Cardiac septum (tissue), 1 donor: ENCODE data around the gene SAT1. TPM values are rescaled to one million over a fixed set of nuclear protein-coding genes. Genes with fewer than 3 reads are reported as not detected.

ENCODE experiments used
- DNase-seq: peaks from one replicate; pipeline ENCODE4 v3.0.0-alpha.2; 2020; ENCODE audit warnings: low spot score
- intact Hi-C: fragments of 100-400 bp; cut with DNase I; formaldehyde crosslinking; loops from one replicate; pipeline ENCODE4 v1.14.0; 2022
- total RNA-seq: library from RNA; stranded (reverse); fragmentation: NEBNext Ultra II Directional; extraction: Animal tissue kit (Norgen Biotek cat#: 25700); gene quantifications from one replicate; pipeline ENCODE4 v1.2.1, GENCODE V29; 2021
- donor health status: DM: no; HTN: no; CAD: no.

Gene SAT1
- total RNA-seq, 1 donor from 2014 or later = 156 TPM

DNA sequence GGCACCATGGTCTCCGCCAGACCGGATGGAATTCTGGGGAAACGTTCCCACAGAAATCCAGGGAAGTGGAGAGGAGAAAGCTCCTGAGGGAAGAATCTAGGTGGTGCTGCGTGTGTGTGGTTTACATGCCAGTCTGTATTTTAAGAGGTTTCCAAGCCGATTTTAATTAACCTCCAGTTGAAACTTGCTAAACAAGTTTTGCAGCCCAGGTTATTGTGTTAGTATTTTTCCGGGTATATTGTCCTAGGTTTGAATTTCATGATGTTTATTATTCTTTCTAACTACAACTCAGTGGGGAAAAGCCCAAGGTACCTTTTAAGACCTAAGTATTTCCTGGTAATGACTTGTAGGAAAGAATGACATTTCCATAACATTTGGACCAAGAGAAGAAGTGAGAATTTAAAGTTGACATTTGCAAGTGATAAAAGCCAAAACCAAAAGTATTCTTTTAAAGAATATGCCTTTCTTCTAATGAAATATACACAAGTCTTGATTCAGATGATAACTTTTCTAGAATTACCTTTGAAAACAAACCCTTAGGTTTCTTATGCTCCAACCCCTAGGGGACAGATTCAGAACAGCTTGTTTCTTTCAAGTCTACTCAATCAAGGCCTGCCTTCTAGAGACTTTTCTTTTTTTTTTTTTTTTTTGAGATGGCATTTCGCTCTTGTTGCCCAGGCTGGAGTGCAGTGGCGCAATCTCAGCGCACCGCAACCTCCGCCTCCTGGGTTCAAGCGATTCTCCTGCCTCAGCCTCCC, 14.6 kb downstream of the SAT1 start:
- intact Hi-C loops = no loop called here
- no peak for DNase-seq

DNA sequence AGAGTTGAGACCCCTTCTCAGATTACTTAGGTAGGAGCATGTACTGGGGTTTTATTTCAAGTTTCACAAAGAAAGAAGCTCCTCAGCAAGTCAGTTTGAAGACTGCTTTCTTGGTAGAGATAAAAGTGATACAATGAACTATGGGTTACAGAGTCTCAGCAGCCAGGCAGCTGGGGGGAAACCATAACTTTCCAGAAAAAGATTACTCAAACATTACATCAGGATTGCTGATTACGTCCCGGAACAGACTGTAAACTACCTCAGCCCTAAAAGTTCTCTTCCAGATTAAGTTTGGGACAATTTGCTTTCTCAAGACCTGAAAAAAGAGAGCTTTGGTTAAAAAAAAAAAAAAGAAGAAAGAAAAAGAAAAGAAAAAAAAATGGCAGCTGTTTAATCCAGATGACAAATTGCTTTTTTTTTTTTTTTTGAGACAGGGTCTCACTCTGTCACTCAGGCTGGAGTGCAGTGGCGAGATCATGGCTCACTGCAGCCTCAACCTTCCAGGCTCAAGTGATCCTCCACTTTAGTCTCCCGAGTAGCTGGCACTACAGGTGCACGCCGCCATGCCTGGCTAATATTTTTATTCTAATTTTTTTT, 16.6 kb downstream of the SAT1 start:
- intact Hi-C loops = no loop called here
- no peak for DNase-seq

DNA sequence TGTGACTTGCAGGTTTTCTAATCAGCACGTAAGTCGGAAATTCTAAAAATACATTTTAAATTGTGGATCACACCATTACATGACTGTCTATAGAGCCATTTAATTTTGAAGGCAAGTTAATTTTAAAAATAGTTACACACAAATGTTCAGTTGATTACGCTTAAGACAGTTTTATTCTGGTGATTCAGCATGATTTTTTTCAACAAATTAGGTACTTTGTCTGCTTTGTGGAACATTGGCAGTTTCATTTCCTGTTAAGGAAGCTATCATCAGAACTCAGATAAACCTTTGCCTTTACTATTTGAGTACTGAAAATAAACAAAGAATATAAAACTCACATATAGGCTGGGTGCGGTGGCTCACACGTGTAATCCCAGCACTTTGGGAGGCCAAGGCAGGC, 19.5 kb downstream of the SAT1 start:
- DNase-seq = no peak
- intact Hi-C loops = no loop called here

DNA sequence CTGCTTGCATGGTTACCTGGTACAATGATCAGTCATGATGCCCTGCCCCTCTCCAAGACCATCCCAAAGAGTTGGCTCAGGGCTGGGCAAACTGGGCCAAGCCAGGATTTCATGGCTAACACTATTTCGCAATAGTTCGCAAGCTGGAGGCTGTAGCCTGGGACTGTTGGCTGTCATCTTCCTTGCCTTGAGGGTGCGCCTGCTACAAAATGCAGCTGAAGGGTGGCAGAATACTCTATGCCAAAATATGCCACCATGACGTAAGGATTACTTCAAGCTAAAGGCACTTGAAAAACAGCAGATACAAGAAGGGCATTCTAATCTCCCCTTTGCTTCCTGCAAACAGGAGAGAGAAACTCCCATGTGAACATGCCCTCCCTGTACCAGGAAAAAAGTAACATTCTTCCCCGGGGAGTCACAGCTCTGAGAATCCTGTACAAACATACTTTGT, 21.0 kb downstream of the SAT1 start:
- intact Hi-C loops = no loop called here
- DNase-seq = no peak

DNA sequence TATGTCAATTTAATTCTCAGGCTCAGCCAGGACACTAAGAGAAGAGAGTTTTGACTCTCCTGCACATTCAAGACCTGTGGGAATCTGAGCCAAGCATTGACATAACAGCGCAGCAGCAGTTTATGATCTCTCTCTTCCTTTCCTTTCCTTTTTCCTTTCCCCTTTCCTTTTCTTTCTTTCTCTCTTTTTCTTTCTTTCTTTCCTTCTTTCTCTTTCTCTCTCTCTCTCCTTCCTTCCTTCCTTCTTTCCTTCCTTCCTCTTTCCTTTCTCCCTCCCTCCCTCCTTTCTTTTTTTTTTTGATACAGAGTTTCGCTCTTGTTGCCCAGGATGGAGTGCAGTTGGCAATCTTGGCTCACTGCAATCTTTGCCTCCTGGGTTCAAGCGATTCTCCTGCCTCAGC, 21.6 kb downstream of the SAT1 start:
- DNase-seq = no peak
- intact Hi-C loops = no loop called here

DNA sequence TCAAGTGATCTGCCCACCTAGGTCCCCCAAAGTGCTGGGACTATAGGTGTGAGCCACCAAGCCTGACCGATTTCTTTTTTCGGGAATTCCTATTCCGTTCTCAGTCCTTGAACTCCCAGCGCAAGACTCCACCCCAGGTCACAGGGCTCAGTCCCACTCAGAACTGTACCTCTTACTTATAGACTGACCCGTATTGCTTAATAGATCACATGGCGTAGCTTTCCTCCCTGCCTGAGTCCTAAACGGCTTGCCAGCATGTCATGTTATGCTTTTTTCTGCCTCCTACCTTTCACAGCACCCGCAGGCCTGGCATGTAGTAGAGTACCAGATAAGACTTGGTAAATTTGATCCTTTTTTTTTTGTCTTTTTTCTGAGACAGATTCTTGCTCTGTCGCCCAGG, 22.4 kb downstream of the SAT1 start:
- no peak for DNase-seq
- intact Hi-C loops = no loop called here

DNA sequence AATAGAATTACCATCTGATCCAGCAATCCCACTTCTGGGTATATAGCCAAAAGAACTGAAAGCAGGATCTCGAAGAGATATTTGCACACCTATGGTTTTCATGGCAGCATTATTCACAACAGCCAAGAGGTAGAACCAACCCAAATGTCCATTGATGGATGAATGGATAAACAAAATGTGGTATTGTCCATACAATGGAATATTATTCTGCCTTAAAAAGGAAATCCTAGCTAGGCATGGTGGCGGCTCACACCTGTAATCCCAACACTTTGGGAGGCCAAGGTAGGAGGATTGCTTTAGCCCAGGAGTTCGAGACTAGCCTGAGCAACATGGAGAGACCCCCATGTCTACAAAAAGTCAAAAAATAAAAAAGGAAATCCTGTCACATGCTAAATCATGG, 27.3 kb downstream of the SAT1 start:
- no peak for DNase-seq
- intact Hi-C loops = no loop called here

DNA sequence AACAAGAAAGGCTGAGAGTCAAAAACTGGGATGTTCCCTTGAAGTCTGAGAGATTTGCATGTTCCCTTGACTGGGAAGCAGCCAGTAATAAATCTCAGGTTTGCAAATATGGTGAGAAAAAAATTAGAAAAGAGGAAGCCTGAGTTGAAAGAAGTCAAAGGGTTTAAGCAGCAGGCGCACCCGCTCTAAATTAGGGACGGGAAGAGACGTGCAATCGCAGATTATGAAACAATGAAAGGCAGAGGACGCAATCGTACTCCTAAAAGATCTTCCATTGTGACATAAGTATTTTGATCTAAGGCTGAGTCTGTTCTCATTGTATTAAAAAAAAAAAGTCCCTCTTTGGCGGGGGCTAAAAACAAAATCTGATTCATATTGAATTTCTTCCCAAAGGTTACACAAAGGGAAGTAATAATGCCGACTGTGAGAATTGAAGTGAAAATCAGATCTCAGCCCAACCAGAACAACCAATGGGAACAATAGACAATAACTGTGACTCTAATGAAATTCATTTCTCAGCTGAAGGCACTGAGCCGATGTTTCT, 28.2 kb downstream of the SAT1 start:
- DNase-seq = no peak
- intact Hi-C loops = no loop called here

DNA sequence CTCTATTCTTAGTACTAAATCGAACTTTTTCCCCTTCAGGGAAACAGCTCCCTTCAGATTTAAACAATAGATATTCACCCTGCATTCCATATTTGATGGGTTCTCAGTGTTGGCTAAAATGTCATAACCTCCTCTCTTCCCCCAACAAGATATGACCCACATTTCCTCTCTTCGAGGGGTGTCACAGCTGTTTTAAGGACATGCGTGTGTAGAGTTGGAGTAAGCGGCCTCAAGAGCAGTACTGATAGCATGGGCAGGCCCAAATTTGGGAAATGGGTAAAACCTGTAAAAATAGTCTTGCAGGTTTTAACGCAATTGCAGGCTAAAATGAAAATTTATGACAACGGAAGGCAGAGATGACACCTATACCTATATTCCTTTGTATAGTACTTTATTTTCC, 28.7 kb downstream of the SAT1 start:
- intact Hi-C loops = no loop called here
- no peak for DNase-seq

DNA sequence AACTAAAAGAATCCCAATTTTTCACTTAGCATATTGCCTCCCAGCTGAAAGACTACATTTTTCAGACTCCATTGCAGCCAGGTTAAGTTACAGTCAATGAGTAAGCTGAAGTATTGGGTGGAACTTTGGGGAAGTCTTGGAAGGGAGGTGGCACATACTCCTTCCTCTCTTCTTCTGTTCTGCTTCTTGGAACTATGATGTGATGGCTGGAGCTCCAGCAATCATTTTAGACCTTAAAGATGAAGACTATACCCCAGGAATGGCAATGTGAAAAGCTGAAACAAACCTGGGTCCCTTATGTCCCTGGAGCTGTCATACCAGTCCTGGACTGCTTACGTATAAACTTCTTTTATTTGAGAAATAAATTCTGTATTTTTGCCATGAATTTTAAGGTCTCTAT, 30.8 kb downstream of the SAT1 start:
- no peak for DNase-seq
- intact Hi-C loops = no loop called here

DNA sequence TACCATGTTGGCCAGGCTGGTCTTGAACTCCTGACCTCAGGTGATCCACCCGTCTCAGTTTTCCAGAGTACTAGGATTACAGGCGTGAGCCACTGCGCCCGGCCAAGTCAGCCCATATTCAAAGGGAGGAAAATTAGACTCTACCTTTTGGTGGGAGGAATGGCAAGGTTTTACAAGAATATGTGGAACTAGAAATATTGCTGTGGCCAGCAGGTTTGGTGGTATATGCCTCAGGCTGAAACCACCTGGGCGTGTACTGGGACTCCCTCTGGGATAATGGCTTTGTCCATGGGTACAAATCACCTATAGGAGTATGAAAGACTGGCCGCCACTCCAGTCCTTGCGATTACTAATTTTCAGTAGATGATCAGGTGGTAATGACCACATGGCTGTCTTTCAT, 32.4 kb downstream of the SAT1 start:
- intact Hi-C loops = no loop called here
- no peak for DNase-seq

DNA sequence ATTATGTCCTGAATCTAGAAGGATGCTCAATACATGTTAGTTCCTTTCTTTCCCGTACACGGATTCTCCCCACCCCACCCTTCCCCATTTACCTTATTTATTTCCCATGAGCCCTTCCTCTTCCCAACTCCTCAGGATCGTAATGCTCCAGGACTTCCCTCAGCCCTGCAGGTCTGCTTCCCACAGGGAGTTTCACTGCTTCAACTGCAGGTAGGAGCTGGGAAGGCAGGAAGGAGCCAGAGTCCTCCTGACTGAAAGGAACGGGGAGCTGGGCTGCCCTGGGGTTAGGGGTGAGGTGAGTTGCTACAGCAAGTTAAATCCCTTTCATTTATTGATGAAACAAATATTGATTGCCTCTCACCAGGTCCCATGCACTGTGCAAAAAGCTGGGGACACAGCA, 33.2 kb downstream of the SAT1 start:
- intact Hi-C loops = no loop called here
- no peak for DNase-seq

DNA sequence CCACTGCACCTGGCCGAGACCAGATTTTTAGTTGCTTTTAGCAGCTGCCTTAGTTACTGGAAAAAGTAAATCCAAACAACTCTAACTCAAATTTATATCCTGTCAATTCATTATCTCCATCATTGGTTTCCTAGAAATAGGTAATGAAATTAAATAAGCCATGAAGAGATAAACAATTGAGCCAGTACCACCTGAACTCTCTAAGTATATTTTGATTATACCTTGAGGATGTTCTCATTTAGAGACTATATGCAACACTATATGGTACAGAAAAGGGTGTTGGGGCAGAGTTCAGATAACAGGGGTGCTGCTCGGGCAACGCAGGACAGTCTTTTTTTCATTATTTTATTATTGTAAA, 35.0 kb downstream of the SAT1 start:
- no peak for DNase-seq
- intact Hi-C loops = no loop called here

DNA sequence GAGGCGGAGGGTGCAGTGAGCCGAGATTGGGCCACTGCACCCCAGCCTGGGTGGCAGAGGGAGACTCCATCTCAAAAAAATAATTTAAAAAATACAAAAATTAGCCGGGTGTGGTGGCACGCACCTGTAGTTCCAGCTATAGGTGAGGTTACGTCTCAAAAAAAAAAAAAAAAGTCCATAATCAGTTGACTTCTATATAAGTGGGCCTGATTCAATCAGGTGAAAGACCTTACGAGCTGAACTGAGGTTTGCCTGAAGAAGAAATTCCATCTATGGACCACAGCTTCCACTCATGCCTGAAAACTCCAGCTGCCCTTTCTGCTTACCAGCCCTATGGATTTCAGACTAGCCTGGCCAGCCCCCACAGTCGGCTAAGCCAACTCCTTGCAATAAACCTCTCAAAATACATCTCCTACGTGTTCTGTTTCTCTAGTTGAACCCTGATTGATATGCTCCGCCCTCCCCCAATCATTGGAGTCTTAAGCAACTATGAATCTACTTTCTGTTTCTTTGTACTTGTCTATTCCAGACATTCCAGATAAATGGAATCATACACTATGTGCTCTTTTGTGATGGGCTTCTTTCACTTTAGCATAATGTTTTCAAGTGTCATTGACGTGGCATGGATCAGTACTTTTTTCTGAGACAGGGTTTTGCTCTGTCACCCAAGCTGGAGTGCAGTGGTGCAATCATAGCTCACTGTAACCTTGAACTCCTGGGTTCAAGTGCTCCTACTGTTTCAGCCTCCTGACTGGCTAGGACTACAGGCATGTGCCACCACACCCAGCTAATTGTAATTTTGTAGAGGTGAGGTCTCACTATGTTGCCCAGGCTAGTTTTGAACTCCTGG, 36.6 kb downstream of the SAT1 start:
- intact Hi-C loops = no loop called here
- DNase-seq = no peak

DNA sequence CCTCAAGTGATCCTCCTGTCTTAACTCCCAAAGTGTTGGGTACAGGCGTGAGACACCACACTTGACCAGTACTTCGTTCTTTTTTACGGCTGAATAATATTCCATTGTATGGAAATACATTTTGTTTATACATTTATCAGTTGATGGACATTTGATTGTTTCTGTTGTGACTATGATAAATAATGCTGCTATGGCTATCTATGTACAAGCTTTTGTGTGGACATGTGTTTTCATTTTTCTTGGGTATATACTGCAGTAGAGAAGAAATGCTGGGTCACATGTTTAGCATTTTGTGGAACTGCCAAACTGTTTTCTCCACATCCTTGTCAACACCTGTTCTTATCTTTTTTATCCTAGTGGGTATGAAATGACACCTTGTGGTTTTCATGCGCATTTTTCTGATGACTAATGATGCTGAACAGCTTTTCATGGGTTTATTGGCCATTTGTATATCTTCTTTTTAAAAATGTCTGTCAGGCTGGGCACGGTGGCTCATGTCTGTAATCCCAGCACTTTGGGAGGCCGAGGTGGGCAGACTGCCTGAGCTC, 37.3 kb downstream of the SAT1 start:
- intact Hi-C loops = no loop called here
- no peak for DNase-seq

DNA sequence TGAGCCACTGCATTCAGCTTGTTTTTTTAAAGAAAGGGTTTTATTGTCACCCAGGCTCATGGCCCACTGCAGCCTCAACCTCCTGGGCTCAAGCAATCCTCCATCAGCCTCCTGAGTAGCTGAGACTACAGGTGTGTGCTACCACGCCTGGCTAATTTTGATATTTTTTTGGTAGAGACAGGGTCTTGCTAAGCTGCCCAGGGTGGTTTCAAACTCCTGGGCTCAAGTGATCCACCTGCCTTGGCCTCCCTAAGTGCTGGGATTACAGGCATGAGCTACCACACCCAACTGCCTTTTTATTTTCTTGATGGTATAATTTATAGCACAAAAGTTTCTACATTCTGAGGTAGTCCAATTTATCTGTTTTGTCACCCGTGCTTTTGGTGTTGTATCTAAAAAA, 38.9 kb downstream of the SAT1 start:
- intact Hi-C loops = no loop called here
- no peak for DNase-seq

DNA sequence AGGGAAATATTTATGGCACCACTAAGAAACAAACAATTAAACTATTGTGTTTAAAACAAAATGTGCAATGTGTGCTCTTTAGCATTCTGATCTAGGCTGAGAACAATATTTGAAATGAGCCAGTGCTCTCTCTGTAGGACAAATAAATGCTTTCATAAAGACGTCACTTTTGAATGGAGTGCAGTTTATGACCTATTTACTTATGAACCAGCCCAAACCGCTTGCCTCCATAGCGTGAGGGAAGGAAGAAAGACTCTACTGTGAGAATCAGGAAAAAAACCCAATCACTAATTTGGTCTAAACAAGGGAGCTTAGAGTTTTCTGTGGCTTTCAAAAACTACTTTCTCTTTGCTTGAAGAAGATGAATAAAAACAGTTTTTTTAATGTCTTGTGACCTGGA, 39.4 kb downstream of the SAT1 start:
- intact Hi-C loops = no loop called here
- DNase-seq = no peak

DNA sequence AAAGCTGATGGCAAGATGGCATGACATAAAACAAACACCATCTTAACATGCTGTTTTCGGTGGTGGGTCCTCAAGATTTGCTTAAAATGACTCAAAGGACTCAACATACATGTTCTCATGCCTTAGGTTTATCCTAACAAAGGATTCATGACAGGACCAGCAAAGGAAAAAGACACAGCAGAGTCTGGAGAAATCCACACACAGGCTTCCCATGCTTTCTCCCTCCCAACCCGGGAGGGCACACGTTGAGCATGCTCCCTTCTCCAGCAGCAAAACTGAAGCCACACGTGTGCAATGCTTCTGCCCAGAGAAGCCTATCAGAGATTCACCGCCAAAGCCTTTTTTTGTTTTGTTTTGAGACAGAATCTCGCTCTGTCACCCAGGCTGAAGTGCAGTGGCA, 39.9 kb downstream of the SAT1 start:
- no peak for DNase-seq
- intact Hi-C loops = no loop called here

DNA sequence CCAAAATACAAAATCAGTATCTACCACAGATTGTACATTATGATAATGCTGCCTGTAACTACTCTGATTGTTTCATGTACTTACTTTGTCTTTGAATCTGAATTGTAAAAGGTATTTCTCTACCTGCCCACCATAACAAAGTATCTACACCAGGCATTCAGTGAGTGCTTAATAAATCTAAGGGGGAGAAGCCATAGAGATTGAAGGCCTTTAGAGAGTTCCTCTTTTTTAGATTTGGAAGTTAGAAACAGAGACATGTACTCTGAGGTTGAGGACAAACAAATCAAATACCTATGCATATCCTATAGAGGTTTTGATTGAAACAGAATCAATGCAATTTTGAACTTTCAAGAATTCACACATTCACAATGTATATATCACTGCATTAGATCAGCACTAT, 42.7 kb downstream of the SAT1 start:
- intact Hi-C loops = no loop called here
- DNase-seq = no peak

DNA sequence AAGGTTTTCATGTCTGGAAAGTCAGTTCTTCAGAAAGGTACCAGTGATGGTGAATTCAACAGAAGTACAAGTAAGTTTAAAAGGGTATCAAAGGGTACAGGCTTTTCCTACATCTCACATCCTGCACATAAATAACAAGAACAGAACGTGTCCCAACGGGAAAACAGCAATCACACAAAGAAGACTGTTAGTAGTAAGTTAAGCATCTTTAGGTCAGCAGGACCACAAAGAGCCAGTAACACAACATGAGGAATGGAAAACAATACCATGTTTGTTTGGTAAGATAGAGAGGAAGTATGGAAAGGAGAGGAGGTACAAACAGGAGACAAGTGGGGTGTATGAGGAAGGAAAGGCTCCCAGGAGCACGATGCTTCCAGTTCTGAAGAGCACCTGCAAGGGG, 43.2 kb downstream of the SAT1 start:
- intact Hi-C loops = no loop called here
- no peak for DNase-seq
